Neural crest cell (in vitro differentiated cells): ENCODE data around the gene NPAS2. TPM values are rescaled to one million over a fixed set of nuclear protein-coding genes. Genes with fewer than 3 reads are reported as not detected.

Experiments used
- DNase-seq: peaks from one replicate; pipeline ENCODE4 v3.0.0; 2021; ENCODE audit warnings: low read depth, mixed read lengths, low spot score
- H3K27ac Mint-ChIP-seq: one replicate; pipeline ENCODE4 v1.8.0; 2021; ENCODE audit warnings: mild to moderate bottlenecking, mixed read lengths; ENCODE audit not compliant: unreplicated experiment
- H3K27me3 Mint-ChIP-seq: 2 replicates; pipeline ENCODE4 v1.8.0; 2021; ENCODE audit warnings: low read depth, mild to moderate bottlenecking, mixed read lengths
- H3K36me3 Mint-ChIP-seq: 2 replicates; pipeline ENCODE4 v1.8.0; 2021; ENCODE audit warnings: low read depth, mild to moderate bottlenecking, mixed read lengths
- H3K4me1 Mint-ChIP-seq: 2 replicates; pipeline ENCODE4 v1.8.0; 2021; ENCODE audit warnings: mixed read lengths
- H3K4me3 Mint-ChIP-seq: one replicate; pipeline ENCODE4 v1.8.0; 2021; ENCODE audit warnings: mild to moderate bottlenecking, mixed read lengths
- H3K9me3 Mint-ChIP-seq: 2 replicates; pipeline ENCODE4 v1.8.0; 2021; ENCODE audit warnings: mixed read lengths
- CTCF ChIP-seq: fragments of 200-600 bp; sonication (generic); conservative IDR thresholded peaks from 2 replicates; pipeline ENCODE4 v1.5.0; 2021; ENCODE audit warnings: antibody characterized with exemption, mild to moderate bottlenecking
- long read RNA-seq: library from polyadenylated mRNA; unstranded; transcript quantifications from one replicate; pipeline ENCODE4 v2.0.0, GENCODE V29; 2020
- total RNA-seq: library from RNA; stranded (reverse); gene quantifications from 2 replicates; pipeline ENCODE4 v1.2.1, GENCODE V29; 2021

Gene NPAS2
- 2.6 TPM in 2 replicates for total RNA-seq
- long read RNA-seq, partial matches to known transcripts: 0 of 1 reads
- long read RNA-seq, other reads (novel, unspliced or antisense): 1 of 1 reads

GRCh38 chr2:100819370-100820272 lies at the start of gene NPAS2:
TSS of gene NPAS2 (plus strand) at chr2:100820139. CDS start at chr2:100904755, 84,616 bp downstream.
- H3K27me3 Mint-ChIP-seq: peaks cover 58% of the 10 kb centered on the region
- H3K27ac Mint-ChIP-seq: no peak within 1 kb of the TSS
- no peaks in the 10 kb centered on the region for H3K36me3 Mint-ChIP-seq
- peak; percentile 13 for DNase-seq
- no peaks in the 10 kb centered on the region for H3K9me3 Mint-ChIP-seq
- peaks cover 20% of the 10 kb centered on the region for H3K4me1 Mint-ChIP-seq
- TF ChIP-seq CTCF: no peak
- H3K4me3 Mint-ChIP-seq: peak within 1 kb of the TSS; percentile 84

GRCh38 chr2:100771125-100771524 lies 48.8 kb upstream of the NPAS2 start:
- Mint-ChIP-seq H3K4me3 (no peak overlapping the region), H3K27me3 (no peaks in the 10 kb centered on the region), H3K4me1 (no peaks in the 10 kb centered on the region), H3K36me3 (no peaks in the 10 kb centered on the region), H3K27ac (no peak overlapping the region), H3K9me3 (peaks cover 2% of the 10 kb centered on the region)
- DNase-seq: no peak
- no peak for TF ChIP-seq CTCF

GRCh38 chr2:100773538-100773937 lies 46.4 kb upstream of the NPAS2 start:
- Mint-ChIP-seq H3K36me3 (no peaks in the 10 kb centered on the region), H3K4me3 (no peak overlapping the region), H3K4me1 (no peaks in the 10 kb centered on the region), H3K27me3 (no peaks in the 10 kb centered on the region), H3K27ac (no peak overlapping the region), H3K9me3 (peaks cover 2% of the 10 kb centered on the region)
- DNase-seq: no peak
- TF ChIP-seq CTCF: no peak

- no peaks in the 10 kb centered on the region for H3K36me3 Mint-ChIP-seq
- no peaks in the 10 kb centered on the region for H3K27me3 Mint-ChIP-seq
- H3K27ac Mint-ChIP-seq: no peak overlapping the region
- H3K9me3 Mint-ChIP-seq: no peaks in the 10 kb centered on the region
- no peak for DNase-seq
- peaks cover 8% of the 10 kb centered on the region for H3K4me1 Mint-ChIP-seq
- no peak for TF ChIP-seq CTCF
- H3K4me3 Mint-ChIP-seq: no peak overlapping the region
Measured at GRCh38 chr2:100776445-100776844, 43.5 kb upstream of the NPAS2 start.

- TF ChIP-seq CTCF: no peak
- Mint-ChIP-seq H3K9me3 (no peaks in the 10 kb centered on the region), H3K4me3 (no peak overlapping the region), H3K4me1 (peaks cover 21% of the 10 kb centered on the region), H3K27me3 (no peaks in the 10 kb centered on the region), H3K36me3 (no peaks in the 10 kb centered on the region), H3K27ac (no peak overlapping the region)
- no peak for DNase-seq
Measured at GRCh38 chr2:100778637-100779450, 41.1 kb upstream of the NPAS2 start.
